ENCODE measurements around the gene DOCK3.
"Not testable (repeated sequence)": the region's sequence is repeated elsewhere in the genome, so short reads cannot be mapped to it uniquely, and the experiment has no call there.

The DOCK3 gene

GRCh38 chr3:51340013-51340829 is 665.5 kb downstream of the DOCK3 start:
- no peak for DNase-seq

DNA sequence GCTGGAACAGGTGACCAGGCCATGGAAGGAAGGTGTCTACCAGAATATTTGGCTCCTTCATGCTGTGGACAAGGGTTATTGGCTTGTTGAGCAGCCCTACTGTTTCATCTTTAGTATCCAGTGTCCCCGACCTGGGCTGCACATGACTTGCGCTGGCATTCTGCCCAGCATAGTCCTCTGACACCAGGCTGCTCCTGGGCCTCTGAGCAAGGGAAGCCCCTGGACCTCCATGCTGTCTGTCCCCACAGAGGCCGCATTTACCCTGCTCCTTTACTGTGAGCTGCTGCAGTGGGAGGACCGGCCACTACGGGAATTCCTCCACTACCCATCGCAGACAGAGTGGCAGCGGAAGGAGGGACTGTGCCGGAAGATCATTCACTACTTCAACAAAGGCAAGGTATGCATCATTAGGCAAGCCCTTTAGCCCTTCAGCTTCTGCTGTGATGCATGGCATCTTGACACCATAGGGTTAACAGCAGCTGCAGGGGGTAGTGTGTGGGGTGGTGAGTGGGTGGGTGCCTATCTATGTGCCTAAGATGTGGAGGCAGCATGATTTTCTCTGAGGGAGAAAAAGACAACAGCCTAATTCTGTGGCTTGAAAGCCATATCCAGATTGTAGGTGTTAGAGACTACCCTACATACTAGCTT is 666.4 kb downstream of the DOCK3 start:
- DNase-seq, result no peak

DNA sequence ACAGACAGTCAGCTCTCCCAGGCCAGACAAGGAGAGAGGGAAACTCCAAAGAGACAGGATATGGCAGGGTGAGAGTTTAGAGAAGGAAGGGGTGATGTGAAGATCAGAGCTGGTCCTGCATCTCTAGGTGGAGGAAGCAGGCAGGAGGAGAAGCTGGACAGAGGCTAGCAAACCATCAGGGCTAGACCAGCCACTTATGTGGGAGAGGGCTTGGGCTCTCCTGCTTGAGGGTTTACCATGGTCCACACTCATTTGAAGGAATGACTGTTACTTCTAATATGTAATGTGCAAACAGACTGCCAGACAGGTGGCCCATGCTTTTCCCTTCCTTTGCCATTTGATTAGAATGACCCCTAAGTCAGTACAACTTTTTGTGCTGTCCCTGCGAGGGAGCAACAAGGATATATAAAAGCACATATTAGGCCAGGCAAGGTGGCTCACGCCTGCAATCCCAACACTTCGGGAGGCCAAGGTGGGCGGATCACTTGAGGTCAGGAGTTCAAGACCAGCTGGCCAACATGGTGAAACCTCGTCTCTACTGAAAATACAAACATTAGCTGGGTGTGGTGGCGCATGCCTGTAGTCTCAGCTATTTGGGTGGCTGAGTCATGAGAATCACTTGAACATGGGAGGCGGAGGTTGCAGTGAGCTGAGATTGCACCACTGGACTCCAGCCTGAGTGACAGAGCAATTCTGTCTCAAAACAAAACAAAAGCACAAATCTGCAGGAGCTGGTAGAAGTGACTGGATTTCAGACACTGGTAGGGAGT is 669.4 kb downstream of the DOCK3 start:
- DNase-seq, result no peak

GRCh38 chr3:51350751-51351150 is 676.0 kb downstream of the DOCK3 start:
- no peak for DNase-seq

DNA sequence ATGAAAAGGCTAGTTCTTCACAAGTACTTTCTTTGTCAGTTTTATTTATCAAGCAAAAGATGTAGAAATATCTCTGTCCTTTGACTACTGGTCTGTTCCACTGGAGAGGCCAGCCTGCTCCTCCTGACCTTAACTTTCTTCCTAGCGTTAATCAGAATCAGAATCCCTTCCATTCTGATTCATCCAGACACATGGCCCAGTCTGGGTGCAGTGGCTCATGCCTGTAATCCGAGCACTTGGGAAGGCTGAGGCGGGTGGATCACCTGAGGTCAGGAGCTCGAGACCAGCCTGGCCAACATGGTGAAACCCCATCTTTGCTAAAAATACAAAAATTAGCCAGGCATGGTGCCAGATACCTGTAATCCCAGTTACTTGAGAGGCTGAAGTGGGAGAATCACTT is 678.4 kb downstream of the DOCK3 start:
- no peak for DNase-seq

DNA sequence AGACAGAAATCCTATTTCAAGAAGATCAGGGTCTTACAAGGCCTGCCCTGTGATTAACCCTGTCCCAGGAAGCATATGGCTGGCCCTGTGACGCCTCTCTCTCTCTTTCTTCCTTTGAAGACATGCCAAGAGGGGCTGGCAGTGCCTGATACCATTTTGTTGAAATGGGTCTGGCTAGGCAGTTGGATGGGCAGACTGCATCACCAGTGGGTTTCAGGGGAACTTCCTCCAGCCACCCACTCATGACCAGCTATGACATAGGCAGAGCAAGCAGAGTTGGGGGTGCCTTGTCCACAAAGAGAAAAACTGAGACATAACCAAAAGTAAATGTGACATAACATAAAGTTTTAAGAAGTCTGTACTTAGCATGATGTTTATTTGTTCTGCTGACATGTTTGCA is 679.0 kb downstream of the DOCK3 start:
- DNase-seq, result no peak

GRCh38 chr3:51354172-51354571 is 679.4 kb downstream of the DOCK3 start:
- no peak for DNase-seq

DNA sequence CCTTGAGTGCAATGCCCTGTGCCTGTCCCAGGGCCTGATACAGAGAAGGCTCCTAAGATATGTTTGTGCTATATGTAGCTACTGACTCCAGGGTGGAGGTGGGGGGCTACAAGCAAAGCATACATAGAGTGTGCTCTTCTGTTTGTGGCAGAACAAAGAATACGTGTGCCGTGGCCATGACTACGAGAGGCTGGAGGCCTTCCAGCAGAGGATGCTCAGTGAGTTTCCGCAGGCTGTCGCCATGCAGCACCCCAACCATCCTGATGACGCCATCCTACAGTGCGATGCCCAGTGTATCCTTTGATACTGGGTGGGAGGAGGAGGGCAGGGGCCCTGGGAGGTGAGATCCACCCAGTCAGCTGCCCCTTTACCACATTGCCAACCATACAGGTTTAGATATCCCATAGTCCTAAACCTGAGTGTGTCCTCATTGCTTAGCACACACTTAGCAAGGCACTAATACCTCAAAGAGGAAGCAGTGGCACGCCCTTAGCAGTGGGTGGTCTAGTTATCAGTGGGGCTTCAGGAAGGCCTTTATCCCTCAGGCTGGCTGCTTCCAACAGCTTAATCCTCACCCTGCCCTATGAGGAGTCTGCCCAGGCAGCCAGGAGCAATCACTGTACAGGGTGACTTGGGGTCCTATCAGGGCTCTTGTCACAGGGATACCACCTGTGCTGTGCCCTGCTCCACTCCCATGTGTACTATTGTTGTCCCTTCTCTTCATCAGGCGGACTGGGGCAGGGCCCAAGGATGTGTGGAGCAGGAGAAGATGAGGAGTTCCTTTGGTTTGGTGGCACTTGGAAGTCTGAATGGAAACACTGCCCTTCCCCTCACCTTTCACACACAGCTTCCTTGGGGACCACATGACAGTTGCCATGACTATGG is 680.2 kb downstream of the DOCK3 start:
- DNase-seq, result no peak

- no peak for DNase-seq
Measured at GRCh38 chr3:51355891-51356578, 681.3 kb downstream of the DOCK3 start.

DNA sequence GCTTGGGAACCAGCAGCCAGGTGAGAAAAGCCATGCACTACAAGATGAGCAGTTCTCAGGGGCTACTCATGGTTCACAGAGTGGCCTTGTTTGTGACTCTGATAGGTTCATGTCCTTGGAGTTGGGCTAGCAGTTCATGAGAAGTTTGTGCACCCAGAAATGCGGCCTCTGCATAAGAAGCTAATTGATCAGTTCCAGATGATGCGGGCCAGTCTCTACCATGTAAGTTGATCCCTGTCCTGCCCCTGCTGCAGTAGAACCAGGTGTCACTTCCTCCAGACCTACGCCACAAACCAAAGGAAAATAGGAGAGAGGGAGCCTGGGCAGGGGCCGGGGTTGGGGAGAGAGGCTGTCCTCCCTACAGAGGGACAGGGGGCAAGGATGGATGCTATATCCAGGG is 683.1 kb downstream of the DOCK3 start:
- DNase-seq, result no peak

DNA sequence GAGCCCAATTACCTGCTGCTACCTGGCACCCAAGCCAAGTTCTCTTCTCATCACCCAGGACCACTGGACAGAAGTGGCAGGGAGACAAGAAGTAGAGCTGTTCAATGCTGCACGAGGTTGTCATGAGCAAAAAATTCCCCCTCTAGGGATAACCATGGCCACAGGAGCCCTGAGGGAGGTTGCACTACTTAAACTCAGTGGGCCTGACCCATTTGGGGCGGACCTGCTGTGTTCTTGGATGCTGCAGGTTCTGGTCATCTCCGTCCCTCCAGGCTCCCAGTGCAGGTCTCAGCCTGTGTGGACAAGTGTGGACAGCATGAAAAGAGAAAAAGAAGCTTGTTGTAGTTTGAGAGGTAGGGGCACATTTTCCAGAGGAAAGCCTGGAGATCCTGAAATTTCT is 684.3 kb downstream of the DOCK3 start:
- DNase-seq, result no peak

- no peak for DNase-seq
Measured at GRCh38 chr3:51360806-51361205, 686.1 kb downstream of the DOCK3 start.

- DNase-seq, result no peak
Measured at GRCh38 chr3:51361746-51362145, 687.0 kb downstream of the DOCK3 start.

DNA sequence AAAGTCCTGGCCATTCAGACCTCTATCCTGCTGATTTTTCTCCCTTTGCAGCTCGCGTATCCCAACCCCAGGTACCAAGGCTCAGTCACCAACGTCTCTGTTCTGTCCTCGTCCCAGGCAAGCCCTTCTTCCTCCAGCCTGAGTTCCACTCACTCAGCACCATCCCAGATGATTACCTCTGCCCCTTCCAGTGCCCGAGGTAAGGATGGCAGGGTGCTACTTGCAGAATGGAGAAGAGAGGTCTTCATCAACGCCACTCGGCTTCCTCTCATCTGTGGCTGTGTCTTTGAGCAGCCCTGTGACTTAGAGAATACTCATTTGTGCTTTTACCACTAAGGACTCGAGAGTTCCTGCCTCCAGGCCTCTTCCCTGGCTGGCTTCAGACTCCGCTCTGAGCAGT is 687.7 kb downstream of the DOCK3 start:
- DNase-seq, result no peak

DNA sequence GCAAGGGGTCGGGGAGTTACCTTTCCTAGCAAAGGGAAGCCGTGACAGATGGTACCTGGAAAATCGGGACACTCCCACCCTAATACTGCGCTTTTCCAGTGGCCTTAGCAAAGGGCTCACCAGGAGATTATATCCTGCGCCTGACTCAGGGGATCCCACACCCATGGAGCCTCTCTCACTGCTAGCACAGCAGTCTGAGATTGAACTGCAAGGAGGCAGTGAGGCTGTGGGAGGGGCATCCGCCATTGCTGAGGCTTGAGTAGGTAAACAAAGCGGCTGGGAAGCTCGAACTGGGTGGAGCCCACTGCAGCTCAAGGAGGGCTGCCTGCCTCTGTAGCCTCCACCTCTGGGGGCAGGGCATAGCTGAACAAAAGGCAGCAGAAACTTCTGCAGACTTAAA is 693.5 kb downstream of the DOCK3 start:
- not testable (repeated sequence) for DNase-seq

- DNase-seq, result no peak
Measured at GRCh38 chr3:51371943-51372557, 697.3 kb downstream of the DOCK3 start.

DNA sequence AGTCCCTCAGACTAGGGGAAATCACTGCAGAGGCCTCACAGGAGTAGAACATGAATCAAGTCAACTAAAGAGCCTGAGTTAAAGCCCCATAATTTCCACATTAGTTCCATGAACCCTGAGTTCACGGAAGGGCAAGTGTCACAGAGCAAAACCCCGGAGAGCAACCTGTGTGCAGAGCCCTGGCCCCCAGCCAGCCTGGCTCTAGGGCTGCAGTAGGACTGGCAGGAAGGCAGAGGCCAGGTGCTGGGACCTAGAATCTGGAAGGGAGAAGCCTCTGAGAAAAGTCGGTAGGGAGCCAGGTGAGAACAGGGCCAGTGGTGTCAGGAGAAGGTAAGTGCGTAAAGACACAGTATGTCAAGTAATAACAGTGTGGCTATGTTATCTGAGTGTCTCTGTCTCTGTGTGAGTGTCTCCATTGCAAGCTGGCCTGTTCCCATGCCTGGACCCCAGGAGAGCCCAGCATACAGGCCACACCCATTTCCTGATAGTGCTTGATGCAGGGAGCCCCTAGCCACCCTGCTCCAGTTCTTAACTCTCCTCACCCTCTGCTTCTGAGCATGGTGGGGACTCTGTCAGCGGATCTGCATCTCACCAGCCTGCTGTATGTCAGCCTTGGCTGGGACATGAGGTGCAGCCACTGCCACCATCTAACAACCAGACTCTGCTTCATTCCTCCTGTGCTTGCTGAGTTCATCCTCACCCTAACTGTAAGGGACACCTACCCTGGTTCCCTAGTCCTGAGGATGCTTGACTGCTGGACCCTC is 699.1 kb downstream of the DOCK3 start:
- DNase-seq, result no peak

DNA sequence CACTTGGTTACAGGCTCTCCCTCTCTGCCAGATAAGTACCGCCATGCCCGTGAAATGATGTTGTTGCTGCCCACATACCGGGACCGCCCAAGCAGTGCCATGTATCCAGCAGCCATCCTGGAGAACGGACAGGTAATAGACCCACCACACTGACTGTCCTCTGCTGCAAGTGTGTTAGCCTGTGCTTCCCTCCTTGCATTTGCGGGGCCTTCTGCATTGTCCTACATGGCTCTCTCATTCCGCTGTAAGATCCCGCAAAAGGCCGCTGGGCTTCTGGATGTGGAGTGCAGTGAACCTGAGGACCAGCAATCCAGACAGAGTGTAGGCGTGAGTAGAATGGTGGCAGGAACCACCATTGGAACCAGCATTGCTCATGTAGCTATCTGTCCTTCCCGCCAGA is 699.7 kb downstream of the DOCK3 start:
- no peak for DNase-seq

DNA sequence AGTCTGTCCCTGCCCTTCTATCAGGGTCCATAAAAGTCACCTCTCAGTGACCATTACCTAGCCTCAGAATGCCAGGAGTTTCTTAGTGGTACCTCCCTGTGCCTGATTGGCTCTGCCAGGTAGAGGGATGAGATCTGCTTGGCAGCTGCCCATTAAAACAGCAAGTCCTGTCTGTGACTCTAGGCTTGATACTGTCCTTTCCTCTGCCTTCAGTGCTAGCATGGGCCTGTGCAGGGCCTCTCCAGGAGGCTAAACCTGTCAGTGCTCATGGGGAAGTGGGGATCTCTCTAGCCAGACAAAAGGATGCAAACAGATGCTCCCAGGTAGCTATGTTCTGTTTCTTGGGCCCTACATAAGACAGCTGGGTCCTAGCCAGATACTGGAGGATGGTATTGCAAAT is 700.4 kb downstream of the DOCK3 start:
- no peak for DNase-seq

DNA sequence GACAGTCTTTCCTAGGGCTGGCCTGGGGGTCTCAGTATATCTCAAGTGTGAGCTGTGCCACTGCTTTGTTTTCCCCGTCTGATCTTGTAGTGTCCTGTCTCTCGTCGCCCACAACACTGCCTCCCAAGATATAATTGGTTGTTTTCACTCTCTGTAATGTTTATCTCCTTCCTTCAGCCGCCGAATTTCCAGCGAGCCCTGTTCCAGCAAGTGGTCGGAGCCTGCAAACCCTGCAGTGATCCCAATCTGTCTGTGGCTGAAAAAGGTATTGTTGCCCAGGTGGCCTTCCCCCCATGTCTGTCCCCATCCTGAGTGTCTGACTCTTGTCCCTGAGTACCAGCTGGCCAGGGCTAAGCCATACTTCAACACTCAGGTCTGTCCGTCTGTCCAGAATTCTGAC is 700.8 kb downstream of the DOCK3 start:
- DNase-seq, result no peak

- DNase-seq, result peak; percentile 10
Measured at GRCh38 chr3:51378065-51378464, 703.3 kb downstream of the DOCK3 start.

All from activated T-cell treated with anti-CD3 and anti-CD28 coated beads, Interleukin-2, amount 50 U/mL, for 1 hour (primary cell).